GM19468 (cell line): ENCODE data around the gene TRIM22.

ENCODE experiments used
- ATAC-seq: cut with Tn5 transposase; IDR thresholded peaks from one replicate; pipeline ENCODE4 v1.9.1; 2021; ENCODE audit warnings: mild to moderate bottlenecking, moderate library complexity, moderate number of reproducible peaks; ENCODE audit not compliant: unreplicated experiment; ENCODE audit errors: extremely low read depth

Gene TRIM22

DNA sequence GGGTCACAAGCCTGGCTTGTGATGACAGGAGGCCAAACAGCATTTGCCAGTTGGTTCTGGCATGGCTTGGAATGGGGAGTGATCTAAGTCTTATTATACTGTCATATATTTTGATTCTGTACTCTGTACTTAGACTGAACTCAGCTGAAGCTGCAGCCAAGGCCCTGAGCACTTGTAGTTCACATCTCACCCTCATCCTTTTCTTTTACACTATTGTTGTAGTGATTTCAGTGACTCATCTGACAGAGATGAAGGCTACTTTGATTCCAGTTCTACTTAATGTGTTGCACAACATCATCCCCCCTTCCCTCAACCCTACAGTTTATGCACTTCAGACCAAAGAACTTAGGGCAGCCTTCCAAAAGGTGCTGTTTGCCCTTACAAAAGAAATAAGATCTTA lies 47.5 kb downstream of the TRIM22 start:
- ATAC-seq = no peak

DNA sequence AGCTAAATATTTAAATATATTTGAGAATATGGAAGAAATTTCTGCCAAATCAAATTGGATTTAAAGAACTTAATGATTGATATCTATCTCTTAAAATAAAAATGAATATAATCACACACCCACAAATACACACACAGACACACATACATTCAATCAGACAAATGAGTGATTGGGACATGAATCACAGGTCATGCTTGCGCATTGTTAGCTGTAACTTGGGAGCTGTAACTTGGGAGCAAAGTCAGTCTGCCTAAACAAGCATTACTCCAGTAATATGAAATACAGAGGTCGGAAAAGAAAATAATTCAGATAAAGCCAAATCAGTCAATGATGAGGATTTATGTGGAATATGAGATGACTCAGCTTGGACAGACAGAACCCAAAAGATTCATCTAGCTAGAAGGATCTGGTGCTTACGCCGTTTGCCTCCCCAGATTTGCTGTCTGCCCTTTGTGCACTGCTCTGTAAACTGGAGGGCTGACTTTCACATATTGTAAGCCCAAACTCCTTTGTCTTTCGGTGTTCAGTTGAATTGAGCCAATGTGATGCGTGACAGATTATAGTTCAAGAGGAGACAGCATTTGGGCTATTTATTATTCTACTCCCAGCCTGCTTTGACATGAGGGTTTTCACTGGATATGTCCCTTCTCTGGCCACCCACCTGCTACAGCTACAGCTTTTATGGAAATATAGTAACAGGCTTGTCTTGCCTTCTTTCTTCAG lies 48.2 kb downstream of the TRIM22 start:
- no peak for ATAC-seq

DNA sequence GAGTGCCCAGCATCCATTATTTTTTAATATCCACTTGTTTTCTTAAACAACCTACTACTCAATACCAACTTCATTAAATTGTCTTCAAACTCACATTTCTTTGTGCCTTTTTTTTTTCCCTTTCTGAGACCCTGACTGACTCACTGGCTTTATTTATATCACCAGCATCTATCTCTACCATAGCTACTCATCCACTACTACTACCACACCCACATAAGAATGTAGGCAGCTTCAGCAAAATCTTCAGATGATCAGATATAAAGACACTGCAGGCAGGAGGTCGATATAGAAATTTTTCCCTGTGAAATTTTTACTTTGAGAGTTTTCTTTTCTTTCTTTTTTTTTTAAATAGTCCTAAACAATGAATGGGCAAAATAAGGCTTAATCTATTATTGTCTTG lies 48.8 kb downstream of the TRIM22 start:
- ATAC-seq = no peak

DNA sequence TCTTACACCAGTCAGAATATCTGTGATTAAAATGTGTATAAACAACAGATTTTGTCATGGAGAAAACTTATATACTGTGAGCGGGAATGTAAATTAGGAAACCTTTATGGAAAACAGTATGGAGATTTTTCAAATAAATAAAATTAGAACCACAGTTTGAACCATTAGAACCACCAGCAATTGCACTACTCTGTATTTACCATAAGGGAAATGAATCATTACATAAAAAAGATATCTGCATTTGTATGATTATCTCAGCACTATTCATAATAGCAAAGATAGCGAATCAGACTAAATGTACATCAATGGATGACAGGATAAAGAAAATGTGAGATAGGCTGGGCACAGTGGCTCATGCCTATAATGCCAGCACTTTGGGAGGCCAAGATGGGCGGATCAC lies 57.0 kb downstream of the TRIM22 start:
- no peak for ATAC-seq

DNA sequence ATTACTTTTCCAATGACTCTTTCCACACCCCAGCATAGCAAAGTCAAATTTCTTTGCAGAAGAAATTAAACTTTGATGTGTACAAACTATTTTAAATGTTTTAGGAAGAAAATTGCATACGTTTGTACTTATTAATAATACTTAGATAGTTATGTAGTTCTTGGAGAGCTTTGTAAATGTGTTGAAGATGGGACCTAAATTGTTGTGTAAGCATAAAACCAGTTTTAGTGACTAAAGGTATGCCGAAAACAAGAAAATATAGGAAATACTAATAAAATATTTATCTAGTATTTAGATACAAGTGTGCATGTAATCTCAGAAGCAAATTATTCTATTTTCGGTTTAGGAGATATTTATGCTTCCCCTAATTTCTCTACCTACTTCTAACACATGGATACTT lies 60.2 kb downstream of the TRIM22 start:
- ATAC-seq = no peak

DNA sequence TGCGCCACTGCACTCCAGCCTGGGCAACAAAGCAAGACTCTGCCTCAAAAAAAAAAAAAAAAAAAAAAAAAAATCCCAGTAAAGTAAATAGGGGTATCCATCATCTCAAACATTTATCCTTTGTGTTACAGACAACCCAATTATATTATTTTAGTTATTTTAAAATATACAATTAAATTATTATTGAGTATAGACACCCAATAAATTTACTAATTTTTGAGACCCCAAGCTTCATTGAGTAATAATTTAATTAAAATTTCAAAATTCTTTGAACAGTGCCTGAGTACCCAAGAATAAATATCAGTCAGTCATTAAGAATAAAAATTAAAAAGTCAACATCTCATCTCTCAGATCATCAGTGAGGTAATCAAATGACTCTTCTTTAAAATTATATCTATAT lies 64.4 kb downstream of the TRIM22 start, which contains the start of gene OR52N4:
Gene OR52N4, plus strand, starts transcription at position 301 of the 400 bp plus-strand sequence. CDS start 498 bp downstream, outside the sequence.
- no peak for ATAC-seq
